Type B pancreatic cell (in vitro differentiated cells): ENCODE data around the gene SPIRE1. TPM values are rescaled to one million over a fixed set of nuclear protein-coding genes. Genes with fewer than 3 reads are reported as not detected.
A peak's percentile ranks its signal among the peaks of the same experiment; 100 is the strongest.

Experiments
- DNase-seq: peaks from one replicate; pipeline ENCODE4 v3.0.0; 2021; ENCODE audit warnings: mixed read lengths; ENCODE audit not compliant: unreplicated experiment; ENCODE audit errors: extremely low spot score
- H3K27ac Mint-ChIP-seq: 2 replicates; pipeline ENCODE4 v1.8.0; 2021; ENCODE audit warnings: mild to moderate bottlenecking, mixed read lengths
- H3K27me3 Mint-ChIP-seq: 2 replicates; pipeline ENCODE4 v1.8.0; 2021; ENCODE audit warnings: mixed read lengths
- H3K36me3 Mint-ChIP-seq: 2 replicates; pipeline ENCODE4 v1.8.0; 2021; ENCODE audit warnings: mixed read lengths
- H3K4me1 Mint-ChIP-seq: one replicate; pipeline ENCODE4 v1.8.0; 2021; ENCODE audit warnings: mixed read lengths; ENCODE audit not compliant: unreplicated experiment
- H3K4me3 Mint-ChIP-seq: 2 replicates; pipeline ENCODE4 v1.8.0; 2021; ENCODE audit warnings: mild to moderate bottlenecking, mixed read lengths
- H3K9me3 Mint-ChIP-seq: 2 replicates; pipeline ENCODE4 v1.8.0; 2021; ENCODE audit warnings: mixed read lengths
- total RNA-seq: library from RNA; stranded (reverse); gene quantifications from 2 replicates; pipeline ENCODE4 v1.2.1, GENCODE V29; 2021; ENCODE audit warnings: low replicate concordance
- TF ChIP-seq, protein P1 (sequence below): fragments of 200-600 bp; sonication (generic); conservative IDR thresholded peaks from 2 replicates; pipeline ENCODE4 v1.5.0; 2021; ENCODE audit warnings: antibody characterized with exemption, mild to moderate bottlenecking

The SPIRE1 gene
- total RNA-seq, 1 donor from 2014 or later = 25.2 TPM

DNA sequence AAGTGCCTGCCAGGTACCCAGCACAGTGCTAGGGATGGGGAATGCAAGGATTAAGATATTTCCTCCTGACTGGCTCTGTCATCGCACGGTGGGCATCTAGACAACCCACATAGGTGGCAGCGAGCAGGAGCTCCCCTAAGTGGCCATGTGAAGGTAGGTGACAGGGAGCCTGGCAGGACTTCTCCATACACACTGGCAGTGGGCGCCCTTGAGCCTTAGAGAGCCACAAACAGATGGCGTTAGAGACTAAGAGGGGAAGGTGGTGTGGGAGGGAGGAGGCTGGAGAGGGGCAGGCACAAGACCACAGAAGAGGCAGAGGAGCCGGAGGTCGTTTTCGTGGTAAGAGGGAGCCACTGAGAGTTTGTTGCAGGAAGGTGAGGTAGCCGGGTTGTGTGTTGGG, 235.0 kb downstream of the SPIRE1 start:
- Mint-ChIP-seq H3K4me3 (no peak overlapping the region), H3K36me3 (no peaks in the 10 kb centered on the region), H3K4me1 (peaks cover 13% of the 10 kb centered on the region), H3K27me3 (no peaks in the 10 kb centered on the region), H3K27ac (no peak overlapping the region), H3K9me3 (no peaks in the 10 kb centered on the region)
- DNase-seq = no peak
- TF ChIP-seq, protein P1, sequence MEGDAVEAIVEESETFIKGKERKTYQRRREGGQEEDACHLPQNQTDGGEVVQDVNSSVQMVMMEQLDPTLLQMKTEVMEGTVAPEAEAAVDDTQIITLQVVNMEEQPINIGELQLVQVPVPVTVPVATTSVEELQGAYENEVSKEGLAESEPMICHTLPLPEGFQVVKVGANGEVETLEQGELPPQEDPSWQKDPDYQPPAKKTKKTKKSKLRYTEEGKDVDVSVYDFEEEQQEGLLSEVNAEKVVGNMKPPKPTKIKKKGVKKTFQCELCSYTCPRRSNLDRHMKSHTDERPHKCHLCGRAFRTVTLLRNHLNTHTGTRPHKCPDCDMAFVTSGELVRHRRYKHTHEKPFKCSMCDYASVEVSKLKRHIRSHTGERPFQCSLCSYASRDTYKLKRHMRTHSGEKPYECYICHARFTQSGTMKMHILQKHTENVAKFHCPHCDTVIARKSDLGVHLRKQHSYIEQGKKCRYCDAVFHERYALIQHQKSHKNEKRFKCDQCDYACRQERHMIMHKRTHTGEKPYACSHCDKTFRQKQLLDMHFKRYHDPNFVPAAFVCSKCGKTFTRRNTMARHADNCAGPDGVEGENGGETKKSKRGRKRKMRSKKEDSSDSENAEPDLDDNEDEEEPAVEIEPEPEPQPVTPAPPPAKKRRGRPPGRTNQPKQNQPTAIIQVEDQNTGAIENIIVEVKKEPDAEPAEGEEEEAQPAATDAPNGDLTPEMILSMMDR = no peak

- no peaks in the 10 kb centered on the region for H3K9me3 Mint-ChIP-seq
- no peak overlapping the region for H3K27ac Mint-ChIP-seq
- H3K36me3 Mint-ChIP-seq = no peaks in the 10 kb centered on the region
- TF ChIP-seq, protein P1 = no peak
- H3K27me3 Mint-ChIP-seq = no peaks in the 10 kb centered on the region
- peak overlapping the region; percentile 88 for H3K4me3 Mint-ChIP-seq
- H3K4me1 Mint-ChIP-seq = peaks cover 21% of the 10 kb centered on the region
- DNase-seq = no peak
These were observed 236.2 kb downstream of the SPIRE1 start for GRCh38 chr18:12421732-12422131.

- Mint-ChIP-seq H3K27ac (peak overlapping the region; percentile 70), H3K4me1 (peaks cover 24% of the 10 kb centered on the region), H3K36me3 (no peaks in the 10 kb centered on the region), H3K9me3 (no peaks in the 10 kb centered on the region), H3K27me3 (no peaks in the 10 kb centered on the region), H3K4me3 (peak overlapping the region; percentile 88)
- DNase-seq = no peak
- TF ChIP-seq, protein P1 = no peak
These were observed 237.0 kb downstream of the SPIRE1 start for GRCh38 chr18:12420821-12421421.

GRCh38 chr18:12417687-12418086, 240.2 kb downstream of the SPIRE1 start:
- Mint-ChIP-seq H3K27ac (peak overlapping the region; percentile 32), H3K36me3 (no peaks in the 10 kb centered on the region), H3K4me3 (peak overlapping the region; percentile 30), H3K27me3 (no peaks in the 10 kb centered on the region), H3K9me3 (no peaks in the 10 kb centered on the region), H3K4me1 (peaks cover 33% of the 10 kb centered on the region)
- TF ChIP-seq, protein P1 = no peak
- no peak for DNase-seq

GRCh38 chr18:12416098-12416729, 241.7 kb downstream of the SPIRE1 start:
- Mint-ChIP-seq H3K4me1 (peaks cover 31% of the 10 kb centered on the region), H3K9me3 (no peaks in the 10 kb centered on the region), H3K4me3 (no peak overlapping the region), H3K27me3 (no peaks in the 10 kb centered on the region), H3K27ac (peak overlapping the region; percentile 25), H3K36me3 (no peaks in the 10 kb centered on the region)
- TF ChIP-seq, protein P1 = no peak
- no peak for DNase-seq
